ENCODE measurements around the gene TOMT. TPM values are rescaled to one million over a fixed set of nuclear protein-coding genes. Genes with fewer than 3 reads are reported as not detected.

The TOMT gene
- polyA plus RNA-seq, 2 of the 4 experiments (the other 2 are of a cell fraction): not detected

DNA sequence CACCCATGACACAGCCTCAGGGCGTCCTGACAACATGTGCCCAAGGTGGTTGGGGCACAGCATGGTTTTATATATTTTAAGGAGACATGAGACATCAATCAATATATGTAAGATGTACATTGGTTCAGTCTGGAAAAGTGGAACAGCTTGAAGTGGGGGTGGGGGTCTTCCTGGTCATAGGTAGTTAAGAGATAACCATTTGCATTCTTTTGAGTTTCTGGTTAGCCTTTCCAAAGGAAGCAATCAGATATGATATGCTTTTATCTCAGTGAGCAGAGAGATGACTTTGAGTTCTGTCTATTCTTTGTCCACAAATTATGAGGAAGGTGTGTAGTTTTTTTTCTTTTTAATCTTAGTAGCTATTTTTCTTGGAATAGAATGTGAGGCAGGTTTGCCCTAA is 16.9 kb downstream of the TOMT start (continued):
- TF ChIP-seq ZC3H11A (IDR thresholded peaks at IDR 0.05): no peak
- TF ChIP-seq, protein P1, sequence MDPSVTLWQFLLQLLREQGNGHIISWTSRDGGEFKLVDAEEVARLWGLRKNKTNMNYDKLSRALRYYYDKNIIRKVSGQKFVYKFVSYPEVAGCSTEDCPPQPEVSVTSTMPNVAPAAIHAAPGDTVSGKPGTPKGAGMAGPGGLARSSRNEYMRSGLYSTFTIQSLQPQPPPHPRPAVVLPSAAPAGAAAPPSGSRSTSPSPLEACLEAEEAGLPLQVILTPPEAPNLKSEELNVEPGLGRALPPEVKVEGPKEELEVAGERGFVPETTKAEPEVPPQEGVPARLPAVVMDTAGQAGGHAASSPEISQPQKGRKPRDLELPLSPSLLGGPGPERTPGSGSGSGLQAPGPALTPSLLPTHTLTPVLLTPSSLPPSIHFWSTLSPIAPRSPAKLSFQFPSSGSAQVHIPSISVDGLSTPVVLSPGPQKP (IDR thresholded peaks at IDR 0.05; ENCODE audit: low read depth, low read length): no peak
- TF ChIP-seq MAZ (IDR thresholded peaks at IDR 0.05; ENCODE audit: borderline replicate concordance, low read depth, low read length): no peak
- TF ChIP-seq CEBPB (IDR thresholded peaks at IDR 0.05): no peak

DNA sequence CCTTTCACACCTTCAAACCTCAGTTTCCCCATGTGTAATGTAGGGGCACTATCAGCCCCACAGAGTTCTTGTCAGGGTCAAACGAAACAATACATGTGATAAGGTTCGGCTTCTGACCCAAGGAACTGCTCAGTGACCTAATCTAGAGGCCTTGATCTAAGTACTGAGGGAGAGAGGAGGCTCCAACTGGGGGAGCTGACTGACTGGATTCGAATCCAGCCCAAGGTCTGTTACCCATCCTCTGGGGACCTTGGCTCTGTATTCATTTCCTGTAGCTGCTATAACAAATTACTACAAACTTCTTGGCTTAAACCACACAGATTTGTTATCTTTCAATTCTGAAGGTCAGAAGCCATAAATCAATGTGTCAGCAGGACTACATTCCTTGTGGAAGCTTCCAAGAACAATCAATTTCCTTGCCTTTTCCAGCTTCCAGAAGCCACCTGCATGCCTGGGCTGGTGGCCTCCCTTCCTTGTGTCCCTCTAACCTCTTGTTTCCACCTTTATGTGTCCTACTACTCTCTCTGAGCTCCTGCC is 17.5 kb downstream of the TOMT start:
- H3K4me3 ChIP-seq: no peak overlapping the region
- no peaks in the 10 kb centered on the region for H3K4me1 ChIP-seq
- 45% methylated on average over 3 of the region's 3 CpGs for WGBS (ENCODE audit: missing lambda C conversion rate)
- CTCF ChIA-PET: interaction anchor here (1.0 to 2.0 kb wide), 2 partner anchors 11 to 60 kb away, joined by 3 to 7 read pairs; no protein-coding TSS in a partner anchor
- no peak for DNase-seq (ENCODE audit: low read depth in 1 of 2, low spot score in 1 of 2)
- H3K9me3 ChIP-seq: no peaks in the 10 kb centered on the region
- H3K27ac ChIP-seq: no peak overlapping the region
- POLR2A ChIA-PET: interaction anchor here (1.7 kb wide), 1 partner anchor 11 kb away, joined by 4 read pairs; the partner anchor contains the start of gene ANAPC15
- no peak for ATAC-seq
- no peak overlapping the region for H3K4me2 ChIP-seq
- no peak for FAIRE-seq
- TF ChIP-seq NFE2L2 (conservative IDR thresholded peaks at IDR 0.05; ENCODE audit: low read length) (no peak), CHD2 (IDR thresholded peaks at IDR 0.05; ENCODE audit: low read length, partially characterized antibody) (no peak), CBX8 (IDR thresholded peaks at IDR 0.05) (no peak), FOXS1 (CRISPR knock-in tag; IDR thresholded peaks at IDR 0.05) (no peak), FOSL2 (IDR thresholded peaks at IDR 0.05) (no peak), FOSL2 (CRISPR knock-in tag; IDR thresholded peaks at IDR 0.05) (no peak), HOXB13 (CRISPR knock-in tag; IDR thresholded peaks at IDR 0.05; ENCODE audit: low read depth) (no peak), FOSB (CRISPR knock-in tag; IDR thresholded peaks at IDR 0.05) (no peak), RARB (CRISPR knock-in tag; IDR thresholded peaks at IDR 0.05) (no peak), EHMT2 (IDR thresholded peaks at IDR 0.05; ENCODE audit: low read depth) (no peak), HEYL (CRISPR knock-in tag; IDR thresholded peaks at IDR 0.05) (no peak), ZSCAN20 (CRISPR knock-in tag; IDR thresholded peaks at IDR 0.05) (no peak), KDM5A (IDR thresholded peaks at IDR 0.05) (no peak), POLR2AphosphoS2 (conservative IDR thresholded peaks at IDR 0.05; ENCODE audit: low read length) (no peak), BHLHE40 (IDR thresholded peaks at IDR 0.05; ENCODE audit: low read depth, low read length) (no peak), SREBF2 (IDR thresholded peaks at IDR 0.05) (no peak), RNF2 (IDR thresholded peaks at IDR 0.05; ENCODE audit: borderline replicate concordance, low read depth) (no peak), ESRRA (IDR thresholded peaks at IDR 0.05; ENCODE audit: borderline replicate concordance, low read length) (no peak)
- TF ChIP-seq, protein P2, sequence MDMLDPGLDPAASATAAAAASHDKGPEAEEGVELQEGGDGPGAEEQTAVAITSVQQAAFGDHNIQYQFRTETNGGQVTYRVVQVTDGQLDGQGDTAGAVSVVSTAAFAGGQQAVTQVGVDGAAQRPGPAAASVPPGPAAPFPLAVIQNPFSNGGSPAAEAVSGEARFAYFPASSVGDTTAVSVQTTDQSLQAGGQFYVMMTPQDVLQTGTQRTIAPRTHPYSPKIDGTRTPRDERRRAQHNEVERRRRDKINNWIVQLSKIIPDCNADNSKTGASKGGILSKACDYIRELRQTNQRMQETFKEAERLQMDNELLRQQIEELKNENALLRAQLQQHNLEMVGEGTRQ (IDR thresholded peaks at IDR 0.05): no peak
- TF ChIP-seq, protein P3, sequence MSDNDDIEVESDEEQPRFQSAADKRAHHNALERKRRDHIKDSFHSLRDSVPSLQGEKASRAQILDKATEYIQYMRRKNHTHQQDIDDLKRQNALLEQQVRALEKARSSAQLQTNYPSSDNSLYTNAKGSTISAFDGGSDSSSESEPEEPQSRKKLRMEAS (IDR thresholded peaks at IDR 0.05): no peak

DNA sequence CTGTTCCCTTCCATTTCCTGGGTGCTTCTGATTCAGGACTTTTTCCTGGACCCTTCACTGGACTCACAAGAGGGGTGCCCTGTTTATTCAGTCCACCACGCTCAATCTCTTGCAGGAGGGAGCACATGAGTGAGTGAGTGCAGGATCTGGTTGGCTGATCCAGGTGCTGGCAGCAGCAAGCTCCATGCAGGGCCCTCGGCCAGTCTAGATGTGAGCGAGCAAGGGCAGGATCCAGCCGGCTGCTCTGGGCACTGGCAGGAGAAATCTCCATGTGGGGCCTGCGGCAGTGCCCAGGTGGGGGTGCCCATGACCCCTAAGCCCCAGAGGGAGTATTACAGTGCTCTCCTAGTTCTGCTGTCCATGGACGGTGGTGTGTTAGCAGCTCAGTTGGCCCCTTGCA is 18.3 kb downstream of the TOMT start:
- 64% methylated on average over 5 of the region's 6 CpGs for WGBS (ENCODE audit: missing lambda C conversion rate)
- DNase-seq (ENCODE audit: low read depth in 1 of 2, low spot score in 1 of 2) (no peak), FAIRE-seq (no peak), ATAC-seq (no peak)
- TF ChIP-seq HDAC2 (IDR thresholded peaks at IDR 0.05): no peak
- TF ChIP-seq HOXA7 (CRISPR knock-in tag; IDR thresholded peaks at IDR 0.05): no peak
- TF ChIP-seq SREBF2 (IDR thresholded peaks at IDR 0.05): no peak
- TF ChIP-seq EHMT2 (IDR thresholded peaks at IDR 0.05; ENCODE audit: low read depth): no peak
- TF ChIP-seq FOXS1 (CRISPR knock-in tag; IDR thresholded peaks at IDR 0.05): no peak
- Histone ChIP-seq H3K9me3 (no peaks in the 10 kb centered on the region), H3K4me1 (no peaks in the 10 kb centered on the region), H3K4me3 (no peak overlapping the region), H3K4me2 (no peak overlapping the region), H3K27ac (no peak overlapping the region)
- CTCF ChIA-PET: interaction anchor here (1.8 to 2.1 kb wide), 2 partner anchors 11 to 20 kb away, joined by 4 to 12 read pairs; partner anchors contain the start of gene ANAPC15
- POLR2A ChIA-PET: no interaction called here
